H9 (cell line): Measurements from ENCODE around the gene MAD1L1. TPM values are rescaled to one million over a fixed set of nuclear protein-coding genes. Genes with fewer than 3 reads are reported as not detected.

Source experiments
- DNase-seq: peaks from one replicate; pipeline ENCODE4 v3.0.0-alpha.2; 2017
- H2AFZ ChIP-seq: one replicate; pipeline ENCODE4 v1.6.1; 2013; ENCODE audit warnings: mild to moderate bottlenecking, low read length, control low read depth, moderate library complexity
- H2AK5ac ChIP-seq: 2 replicates; pipeline ENCODE4 v1.6.1; 2013; ENCODE audit warnings: low read length, control low read depth, mixed read lengths; ENCODE audit not compliant: insufficient read length
- H2BK120ac ChIP-seq: one replicate; pipeline ENCODE4 v1.6.1; 2013; ENCODE audit warnings: low read depth, mild to moderate bottlenecking, low read length, control low read depth, inconsistent platforms; ENCODE audit not compliant: poor library complexity, severe bottlenecking
- H2BK12ac ChIP-seq: 2 replicates; pipeline ENCODE4 v1.6.1; 2013; ENCODE audit warnings: low read length, control low read depth, mixed read lengths, low read depth; ENCODE audit not compliant: insufficient read length
- H2BK15ac ChIP-seq: 2 replicates; pipeline ENCODE4 v1.6.1; 2013; ENCODE audit warnings: low read depth, low read length, control low read depth
- H2BK20ac ChIP-seq: one replicate; pipeline ENCODE4 v1.6.1; 2013; ENCODE audit warnings: low read depth, mild to moderate bottlenecking, low read length, control low read depth, inconsistent platforms; ENCODE audit not compliant: poor library complexity, severe bottlenecking
- H2BK5ac ChIP-seq: 2 replicates; pipeline ENCODE4 v1.6.1; 2013; ENCODE audit warnings: low read length, control low read depth, mixed read lengths; ENCODE audit not compliant: insufficient read length
- H3K14ac ChIP-seq: 2 replicates; pipeline ENCODE4 v1.6.1; 2013; ENCODE audit warnings: low read length, control low read depth; ENCODE audit not compliant: insufficient read depth
- H3K18ac ChIP-seq: 2 replicates; pipeline ENCODE4 v1.6.1; 2013; ENCODE audit warnings: low read depth, mild to moderate bottlenecking, mixed read lengths, low read length, control low read depth; ENCODE audit not compliant: insufficient read length
- H3K23ac ChIP-seq: 2 replicates; pipeline ENCODE4 v1.6.1; 2013; ENCODE audit warnings: low read length, control low read depth, mixed read lengths, low read depth; ENCODE audit not compliant: insufficient read length
- H3K23me2 ChIP-seq: 2 replicates; pipeline ENCODE4 v1.6.1; 2013; ENCODE audit warnings: low read depth, mild to moderate bottlenecking, mixed read lengths, low read length, control low read depth; ENCODE audit not compliant: insufficient read length, poor library complexity, severe bottlenecking
- H3K27ac ChIP-seq: 2 replicates; pipeline ENCODE4 v1.5.1; 2013; ENCODE audit warnings: low read length, control low read depth, mixed read lengths, low read depth; ENCODE audit not compliant: insufficient read length
- H3K27me3 ChIP-seq: 2 replicates; pipeline ENCODE4 v1.6.1; 2013; ENCODE audit warnings: low read length, control low read depth, inconsistent platforms; ENCODE audit not compliant: insufficient read depth
- H3K4ac ChIP-seq: 2 replicates; pipeline ENCODE4 v1.6.1; 2013; ENCODE audit warnings: low read depth, mild to moderate bottlenecking, control low read depth, inconsistent platforms, low read length, moderate library complexity
- H3K4me1 ChIP-seq: 2 replicates; pipeline ENCODE4 v1.6.1; 2013; ENCODE audit warnings: low read length, control low read depth, inconsistent platforms; ENCODE audit not compliant: insufficient read depth
- H3K4me2 ChIP-seq: 2 replicates; pipeline ENCODE4 v1.6.1; 2013; ENCODE audit warnings: low read length, control low read depth, mixed read lengths; ENCODE audit not compliant: insufficient read length, insufficient read depth
- H3K56ac ChIP-seq: 2 replicates; pipeline ENCODE4 v1.6.1; 2013; ENCODE audit warnings: low read depth, mild to moderate bottlenecking, mixed read lengths, low read length, control low read depth; ENCODE audit not compliant: insufficient read length
- H3K79me1 ChIP-seq: 2 replicates; pipeline ENCODE4 v1.6.1; 2013; ENCODE audit warnings: low read depth, mild to moderate bottlenecking, moderate library complexity, low read length, control low read depth, inconsistent platforms; ENCODE audit not compliant: insufficient read depth, poor library complexity, severe bottlenecking
- H3K79me2 ChIP-seq: 2 replicates; pipeline ENCODE4 v1.6.1; 2013; ENCODE audit warnings: low read length, control low read depth, inconsistent platforms; ENCODE audit not compliant: insufficient read depth
- H3K9ac ChIP-seq: 2 replicates; pipeline ENCODE4 v1.6.1; 2013; ENCODE audit warnings: low read length, control low read depth, mixed read lengths; ENCODE audit not compliant: insufficient read length; ENCODE audit errors: extremely low read depth
- H3K9me3 ChIP-seq: one replicate; pipeline ENCODE4 v1.6.1; 2013; ENCODE audit warnings: low read depth, low read length, inconsistent platforms; ENCODE audit not compliant: control insufficient read depth
- H3T11ph ChIP-seq: one replicate; pipeline ENCODE4 v1.6.1; 2013; ENCODE audit warnings: mild to moderate bottlenecking, low read length, control low read depth, inconsistent platforms
- H4K20me1 ChIP-seq: one replicate; pipeline ENCODE4 v1.6.1; 2013; ENCODE audit not compliant: control insufficient read depth, insufficient read length, insufficient read depth
- H4K5ac ChIP-seq: 2 replicates; pipeline ENCODE4 v1.6.1; 2013; ENCODE audit warnings: low read depth, mild to moderate bottlenecking, mixed read lengths, low read length, control low read depth; ENCODE audit not compliant: insufficient read length
- H4K8ac ChIP-seq: replicated peaks from 2 replicates; pipeline ENCODE4 v1.6.1; 2013; ENCODE audit warnings: low read length, control low read depth, mixed read lengths, low read depth; ENCODE audit not compliant: insufficient read length
- H4K91ac ChIP-seq: 2 replicates; pipeline ENCODE4 v1.6.1; 2013; ENCODE audit warnings: low read depth, mild to moderate bottlenecking, moderate library complexity, mixed read lengths, low read length, control low read depth; ENCODE audit not compliant: insufficient read length
- H3K27ac Mint-ChIP-seq, 3 experiments: 2 replicates in 2 of 3; 3 replicates in 1 of 3; pipeline ENCODE4 v1.8.0; 2020 to 2021; ENCODE audit warnings: mixed read lengths in 3 of 3, mild to moderate bottlenecking in 1 of 3, moderate library complexity in 1 of 3
- H3K27me3 Mint-ChIP-seq: 2 replicates; pipeline ENCODE4 v1.8.0; 2021; ENCODE audit warnings: low read depth, mild to moderate bottlenecking, moderate library complexity, mixed read lengths
- H3K36me3 Mint-ChIP-seq, 3 experiments: 2 replicates in 2 of 3; 3 replicates in 1 of 3; pipeline ENCODE4 v1.8.0; 2020 to 2021; ENCODE audit warnings: low read depth in 3 of 3, mixed read lengths in 3 of 3; ENCODE audit not compliant: insufficient read depth in 1 of 3
- H3K4me1 Mint-ChIP-seq, 2 experiments: 2 replicates each; pipeline ENCODE4 v1.8.0; 2020; ENCODE audit warnings: mixed read lengths in 2 of 2
- H3K4me3 Mint-ChIP-seq, 2 experiments: 2 replicates in 1 of 2; 3 replicates in 1 of 2; pipeline ENCODE4 v1.8.0; 2020 to 2021; ENCODE audit warnings: mild to moderate bottlenecking in 2 of 2, mixed read lengths in 2 of 2, moderate library complexity in 1 of 2
- H3K9me3 Mint-ChIP-seq, 2 experiments: 2 replicates in 1 of 2; 3 replicates in 1 of 2; pipeline ENCODE4 v1.8.0; 2020; ENCODE audit warnings: mild to moderate bottlenecking in 2 of 2, mixed read lengths in 2 of 2, moderate library complexity in 1 of 2
- CTCF ChIP-seq: fragments of 200-600 bp; sonication (generic); conservative IDR thresholded peaks from 3 replicates; pipeline ENCODE4 v1.8.0; 2021; ENCODE audit warnings: antibody characterized with exemption, mild to moderate bottlenecking
- WGBS: extraction: QIAGEN DNeasy Blood & Tissue Kit; methylation state at CpG from one replicate; pipeline ENCODE4 v1.1.7; 2013; ENCODE audit warnings: missing lambda C conversion rate, low lambda C conversion rate, mixed read lengths; ENCODE audit not compliant: insufficient read length; ENCODE audit errors: extremely low coverage; 5-methylcytosine and 5-hydroxymethylcytosine counted together
- total RNA-seq: library from RNA; stranded (reverse); gene quantifications from 2 replicates; pipeline ENCODE4 v1.2.1, GENCODE V29; 2021

The MAD1L1 gene
- total RNA-seq, 1 experiment from 2014 or later = 39.0 TPM

- H3K14ac ChIP-seq = no peak overlapping the region
- H2AFZ ChIP-seq = no peak overlapping the region
- H3K9ac ChIP-seq = no peak overlapping the region
- H2BK12ac ChIP-seq = no peak overlapping the region
- H3K23ac ChIP-seq = no peak overlapping the region
- no peak overlapping the region for H3K18ac ChIP-seq
- H3K4me1 ChIP-seq = no peaks in the 10 kb centered on the region; the same call in 1 of the 2 replicates
- no peak overlapping the region for H3K4me3 Mint-ChIP-seq
- H3K27me3 Mint-ChIP-seq = no peaks in the 10 kb centered on the region
- peak overlapping the region in 1 of 3 experiments; percentile 68; a peak in 4 of 7 replicates for H3K27ac Mint-ChIP-seq
- H3K9me3 ChIP-seq = no peaks in the 10 kb centered on the region
- DNase-seq = no peak
- H2BK5ac ChIP-seq = no peak overlapping the region
- no peaks in the 10 kb centered on the region for H3K79me2 ChIP-seq
- H3K4me1 Mint-ChIP-seq = peaks cover under 1 to 17% of the 10 kb centered on the region in 2 experiments
- no peak overlapping the region for H3K56ac ChIP-seq
- no peak overlapping the region for H3K4ac ChIP-seq
- H4K20me1 ChIP-seq = no peaks in the 10 kb centered on the region
- H3T11ph ChIP-seq = no peak overlapping the region
- no peak overlapping the region for H2BK15ac ChIP-seq
- no peak overlapping the region for H4K8ac ChIP-seq
- H2BK120ac ChIP-seq = no peak overlapping the region
- H3K9me3 Mint-ChIP-seq = no peaks in the 10 kb centered on the region
- no peak for TF ChIP-seq CTCF
- H4K5ac ChIP-seq = no peak overlapping the region
- no peak overlapping the region for H2AK5ac ChIP-seq
- no peaks in the 10 kb centered on the region for H3K79me1 ChIP-seq
- H3K27ac ChIP-seq = no peak overlapping the region
- no peak overlapping the region for H2BK20ac ChIP-seq
- H3K4me2 ChIP-seq = no peak overlapping the region
- H4K91ac ChIP-seq = no peak overlapping the region
- no peaks in the 10 kb centered on the region for H3K23me2 ChIP-seq
- WGBS = no CpG with 5 or more reads among the region's 25 CpGs
- H3K27me3 ChIP-seq = no peaks in the 10 kb centered on the region
- H3K36me3 Mint-ChIP-seq = peaks cover 0 to 11% (median 10%) of the 10 kb centered on the region in 3 experiments; a peak in 4 of 7 replicates
Observed at GRCh38 chr7:2084781-2085505, 147.8 kb downstream of the MAD1L1 start.
